ENCODE measurements around the gene LCK. TPM values are rescaled to one million over a fixed set of nuclear protein-coding genes. Genes with fewer than 3 reads are reported as not detected.
A peak's percentile ranks its signal among the peaks of the same experiment; 100 is the strongest.

Gene LCK
- total RNA-seq, 1 donor from 2014 or later = not detected

- no peak for DNase-seq (ENCODE audit: extremely low spot score, unreplicated experiment)
- Mint-ChIP-seq H3K27me3 (no peaks in the 10 kb centered on the region), H3K4me1 (ENCODE audit: unreplicated experiment) (peaks cover 3% of the 10 kb centered on the region), H3K27ac (no peak overlapping the region), H3K9me3 (no peaks in the 10 kb centered on the region), H3K36me3 (peaks cover 11% of the 10 kb centered on the region), H3K4me3 (no peak overlapping the region)
- no peak for TF ChIP-seq CTCF (conservative IDR thresholded peaks at IDR 0.05)
Observed at GRCh38 chr1:32232558-32233304, 18.3 kb upstream of the LCK start.

GRCh38 chr1:32234792-32235191, 16.3 kb upstream of the LCK start:
- Mint-ChIP-seq H3K4me1 (ENCODE audit: unreplicated experiment) (peaks cover 11% of the 10 kb centered on the region), H3K9me3 (no peaks in the 10 kb centered on the region), H3K4me3 (no peak overlapping the region), H3K36me3 (no peaks in the 10 kb centered on the region), H3K27ac (no peak overlapping the region), H3K27me3 (no peaks in the 10 kb centered on the region)
- TF ChIP-seq CTCF (conservative IDR thresholded peaks at IDR 0.05) = no peak
- no peak for DNase-seq (ENCODE audit: extremely low spot score, unreplicated experiment)

- no peak for TF ChIP-seq CTCF (conservative IDR thresholded peaks at IDR 0.05)
- no peak for DNase-seq (ENCODE audit: extremely low spot score, unreplicated experiment)
- H3K4me3 Mint-ChIP-seq = peak overlapping the region; percentile 91
- H3K27me3 Mint-ChIP-seq = no peaks in the 10 kb centered on the region
- peak overlapping the region; percentile 55 for H3K27ac Mint-ChIP-seq
- no peaks in the 10 kb centered on the region for H3K36me3 Mint-ChIP-seq
- H3K9me3 Mint-ChIP-seq = no peaks in the 10 kb centered on the region
- H3K4me1 Mint-ChIP-seq (ENCODE audit: unreplicated experiment) = peaks cover 22% of the 10 kb centered on the region
Observed at GRCh38 chr1:32239337-32239736, 11.7 kb upstream of the LCK start.

GRCh38 chr1:32239790-32240139, 11.3 kb upstream of the LCK start:
- TF ChIP-seq CTCF (conservative IDR thresholded peaks at IDR 0.05) = no peak
- no peaks in the 10 kb centered on the region for H3K36me3 Mint-ChIP-seq
- peak overlapping the region; percentile 91 for H3K4me3 Mint-ChIP-seq
- H3K27ac Mint-ChIP-seq = peak overlapping the region; percentile 55
- peaks cover 22% of the 10 kb centered on the region for H3K4me1 Mint-ChIP-seq (ENCODE audit: unreplicated experiment)
- DNase-seq (ENCODE audit: extremely low spot score, unreplicated experiment) = no peak
- H3K27me3 Mint-ChIP-seq = no peaks in the 10 kb centered on the region
- H3K9me3 Mint-ChIP-seq = no peaks in the 10 kb centered on the region

- H3K36me3 Mint-ChIP-seq = no peaks in the 10 kb centered on the region
- DNase-seq (ENCODE audit: extremely low spot score, unreplicated experiment) = peak; percentile 80
- peak overlapping the region; percentile 91 for H3K4me3 Mint-ChIP-seq
- peak; percentile 30 for TF ChIP-seq CTCF (conservative IDR thresholded peaks at IDR 0.05)
- H3K9me3 Mint-ChIP-seq = no peaks in the 10 kb centered on the region
- peak overlapping the region; percentile 81 for H3K27ac Mint-ChIP-seq
- peaks cover 22% of the 10 kb centered on the region for H3K4me1 Mint-ChIP-seq (ENCODE audit: unreplicated experiment)
- H3K27me3 Mint-ChIP-seq = no peaks in the 10 kb centered on the region
Observed at GRCh38 chr1:32240140-32240951, 10.7 kb upstream of the LCK start.
